ENCODE measurements around the gene LRCH1.

LRCH1 gene

GRCh38 chr13:46530084-46530935 is 22.7 kb upstream of the LRCH1 start:
- in situ Hi-C loops (cut with MboI; ENCODE audit: low pct_unique_long_range_greater_than_20kb, low sequenced_read_pairs), result no loop called here
- no peak for DNase-seq

GRCh38 chr13:46531953-46532352 is 21.0 kb upstream of the LRCH1 start:
- DNase-seq, result no peak
- in situ Hi-C loops (cut with MboI; ENCODE audit: low pct_unique_long_range_greater_than_20kb, low sequenced_read_pairs), result no loop called here

- DNase-seq, result no peak
- in situ Hi-C loops (cut with MboI; ENCODE audit: low pct_unique_long_range_greater_than_20kb, low sequenced_read_pairs), result no loop called here
Observed at GRCh38 chr13:46535002-46535401, 18.0 kb upstream of the LRCH1 start.

DNA sequence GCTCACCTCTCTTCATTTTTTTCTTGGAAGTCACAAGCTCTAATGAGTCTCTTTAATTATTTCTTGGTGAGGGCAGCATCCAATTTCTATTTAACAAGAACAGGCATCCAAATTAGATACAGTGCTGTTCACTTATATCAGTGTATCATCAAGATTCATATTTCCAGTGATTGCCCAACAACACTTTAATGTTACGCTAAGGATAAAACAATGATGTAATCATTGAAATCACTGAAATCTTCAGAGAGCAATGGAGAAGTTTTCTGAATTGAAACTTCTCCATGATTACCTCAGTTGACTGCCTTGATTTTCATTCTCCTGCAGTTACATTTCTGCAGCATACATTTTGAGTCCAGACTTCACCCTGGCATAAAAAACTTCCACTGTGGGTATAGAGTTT is 17.1 kb upstream of the LRCH1 start:
- in situ Hi-C loops (cut with MboI; ENCODE audit: low pct_unique_long_range_greater_than_20kb, low sequenced_read_pairs), result no loop called here
- DNase-seq, result no peak

DNA sequence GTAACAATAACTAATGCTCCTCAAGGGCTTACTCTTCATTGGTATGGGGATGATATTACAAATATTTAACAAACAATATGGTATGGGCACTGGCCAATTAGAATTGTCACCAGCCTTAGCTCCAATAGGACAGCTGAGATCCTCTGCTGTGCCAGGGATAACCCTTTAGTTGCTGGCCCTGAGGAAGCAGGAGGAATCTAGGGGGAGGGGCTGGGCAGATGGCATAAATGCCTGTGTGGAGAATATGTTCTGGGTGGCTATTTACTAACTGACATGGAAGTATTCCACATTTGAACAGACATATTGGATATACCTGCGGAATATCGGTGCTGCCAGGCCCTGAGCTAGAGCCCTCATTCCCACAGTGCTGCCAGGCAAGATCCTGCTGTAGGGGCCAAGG is 16.6 kb upstream of the LRCH1 start:
- DNase-seq, result no peak
- in situ Hi-C loops (cut with MboI; ENCODE audit: low pct_unique_long_range_greater_than_20kb, low sequenced_read_pairs), result no loop called here

DNA sequence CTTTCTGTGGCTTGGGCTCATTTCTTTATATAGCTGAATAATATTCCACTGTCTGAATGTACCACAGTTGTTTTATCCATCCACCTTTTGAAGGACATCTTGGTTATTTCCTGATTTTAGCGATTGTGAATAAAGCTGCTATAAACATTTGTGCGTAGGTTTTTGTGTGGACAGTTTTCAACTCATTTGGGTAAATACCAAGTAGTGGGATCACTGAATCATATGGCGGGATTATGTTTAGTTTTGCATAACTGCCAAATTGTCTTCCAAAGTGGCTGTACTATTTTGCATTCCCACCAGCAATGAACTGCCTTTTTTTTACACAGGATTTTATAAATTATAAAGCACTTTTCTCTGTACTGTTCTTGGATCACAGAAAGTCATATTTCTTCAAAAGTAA is 13.7 kb upstream of the LRCH1 start:
- in situ Hi-C loops (cut with MboI; ENCODE audit: low pct_unique_long_range_greater_than_20kb, low sequenced_read_pairs), result no loop called here
- DNase-seq, result no peak

GRCh38 chr13:46541210-46541609 is 11.8 kb upstream of the LRCH1 start:
- no peak for DNase-seq
- in situ Hi-C loops (cut with MboI; ENCODE audit: low pct_unique_long_range_greater_than_20kb, low sequenced_read_pairs), result no loop called here

DNA sequence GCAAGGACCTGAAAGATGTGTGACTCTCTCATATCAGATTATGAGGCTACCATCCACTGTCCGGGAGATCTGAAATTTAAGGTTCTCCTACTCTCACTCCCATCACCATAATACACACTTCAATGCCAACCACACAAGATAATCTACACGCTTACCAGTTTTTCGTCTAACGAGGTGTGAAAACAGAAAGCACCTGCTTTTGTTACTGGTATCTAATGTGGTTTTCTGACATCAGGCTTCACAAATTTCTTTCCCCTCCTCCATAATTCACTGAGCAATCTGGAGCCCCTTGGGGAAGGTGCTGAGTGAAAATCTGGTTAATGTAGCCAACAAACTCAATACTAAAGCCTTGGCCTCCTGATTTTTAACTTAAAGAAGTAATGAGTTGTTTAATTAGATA is 10.1 kb upstream of the LRCH1 start:
- in situ Hi-C loops (cut with MboI; ENCODE audit: low pct_unique_long_range_greater_than_20kb, low sequenced_read_pairs), result no loop called here
- DNase-seq, result no peak

GRCh38 chr13:46543287-46543686 is 9.7 kb upstream of the LRCH1 start:
- in situ Hi-C loops (cut with MboI; ENCODE audit: low pct_unique_long_range_greater_than_20kb, low sequenced_read_pairs), result no loop called here
- DNase-seq, result no peak

DNA sequence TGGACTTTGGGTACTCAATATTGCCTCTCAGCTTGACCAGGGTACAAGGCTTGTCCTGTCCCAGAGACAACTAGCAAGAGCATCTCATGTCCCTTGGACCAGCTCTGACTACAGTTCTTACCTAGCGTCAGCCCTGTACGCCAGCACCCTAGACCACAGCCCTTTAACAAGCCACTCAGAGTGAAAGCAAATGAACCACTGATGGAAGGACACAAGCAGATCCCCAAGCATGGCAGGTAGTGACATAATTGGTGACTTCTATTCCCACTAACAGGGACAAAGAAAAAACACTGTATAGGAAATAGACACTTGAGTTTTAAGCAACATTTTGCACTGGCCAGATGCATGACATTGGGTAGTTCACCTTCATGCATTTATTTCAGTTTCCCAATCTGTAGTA is 8.8 kb upstream of the LRCH1 start:
- no peak for DNase-seq
- in situ Hi-C loops (cut with MboI; ENCODE audit: low pct_unique_long_range_greater_than_20kb, low sequenced_read_pairs), result no loop called here

DNA sequence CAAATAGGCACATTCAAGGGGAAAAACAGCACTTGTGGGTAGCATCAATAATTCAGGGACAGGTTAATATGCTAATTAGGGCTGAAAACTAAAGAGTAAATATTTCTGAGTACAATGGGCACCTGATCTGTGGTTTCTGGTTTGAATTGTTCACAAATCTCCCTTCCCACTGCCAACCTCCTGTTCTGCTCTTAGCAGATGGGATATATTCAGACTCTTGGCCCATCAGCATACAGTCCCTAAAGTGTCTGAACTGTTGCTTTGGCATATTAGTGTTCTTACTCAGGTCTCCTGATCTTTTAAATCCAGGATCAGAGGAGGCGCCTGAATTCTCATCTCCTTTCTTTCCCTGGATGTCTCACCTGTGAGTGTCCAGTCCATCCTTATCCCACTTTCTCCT is 8.2 kb upstream of the LRCH1 start:
- in situ Hi-C loops (cut with MboI; ENCODE audit: low pct_unique_long_range_greater_than_20kb, low sequenced_read_pairs), result no loop called here
- no peak for DNase-seq

GRCh38 chr13:46546084-46546768 is 6.7 kb upstream of the LRCH1 start:
- DNase-seq, result no peak
- in situ Hi-C loops (cut with MboI; ENCODE audit: low pct_unique_long_range_greater_than_20kb, low sequenced_read_pairs), result no loop called here

GRCh38 chr13:46550822-46551221 is 2.1 kb upstream of the LRCH1 start:
- no peak for DNase-seq
- in situ Hi-C loops (cut with MboI; ENCODE audit: low pct_unique_long_range_greater_than_20kb, low sequenced_read_pairs), result no loop called here

DNA sequence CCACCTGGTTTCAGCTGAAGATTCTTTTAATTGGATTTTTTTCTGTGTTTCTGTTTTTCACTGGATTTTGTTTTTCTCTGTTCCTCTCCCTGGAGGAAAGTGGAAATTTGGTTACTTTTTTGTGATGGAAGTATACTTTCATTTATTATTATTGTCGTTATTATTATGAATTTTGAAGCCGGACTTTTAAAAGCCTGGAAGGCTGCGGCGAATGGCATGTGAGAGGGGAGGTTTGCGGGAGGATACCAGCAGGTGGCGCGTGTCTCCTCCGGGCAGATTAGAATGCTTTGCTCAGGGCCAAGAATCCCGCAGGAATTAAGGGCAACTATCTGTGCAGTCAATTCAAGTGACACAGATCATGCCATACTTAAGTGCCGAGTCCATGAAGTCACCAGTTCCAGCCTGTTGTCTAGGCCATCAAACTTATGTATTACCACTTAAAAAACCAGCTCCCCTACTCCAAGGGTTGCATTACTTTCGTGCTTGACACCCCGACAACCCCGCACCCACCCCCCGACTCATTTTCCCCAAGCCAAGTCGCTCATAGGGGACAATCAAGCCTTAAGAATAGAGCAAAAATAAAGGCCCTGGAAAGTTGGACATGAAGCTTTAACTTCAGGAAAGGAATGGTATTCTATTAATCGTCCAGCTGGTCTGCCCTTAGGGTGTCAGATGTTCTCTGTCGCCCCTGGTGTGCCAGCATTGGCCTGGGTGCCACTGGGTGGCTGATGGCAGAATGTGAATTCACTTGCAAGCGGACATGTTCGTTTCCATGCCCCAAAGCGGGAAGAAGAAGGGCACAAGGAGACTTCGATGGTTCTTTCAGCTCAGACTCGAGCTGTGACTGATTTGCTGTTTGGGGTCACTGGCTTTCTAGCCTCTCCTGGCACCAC is 1.3 kb upstream of the LRCH1 start:
- in situ Hi-C loops (cut with MboI; ENCODE audit: low pct_unique_long_range_greater_than_20kb, low sequenced_read_pairs), result no loop called here
- DNase-seq, result peak; percentile 73

DNA sequence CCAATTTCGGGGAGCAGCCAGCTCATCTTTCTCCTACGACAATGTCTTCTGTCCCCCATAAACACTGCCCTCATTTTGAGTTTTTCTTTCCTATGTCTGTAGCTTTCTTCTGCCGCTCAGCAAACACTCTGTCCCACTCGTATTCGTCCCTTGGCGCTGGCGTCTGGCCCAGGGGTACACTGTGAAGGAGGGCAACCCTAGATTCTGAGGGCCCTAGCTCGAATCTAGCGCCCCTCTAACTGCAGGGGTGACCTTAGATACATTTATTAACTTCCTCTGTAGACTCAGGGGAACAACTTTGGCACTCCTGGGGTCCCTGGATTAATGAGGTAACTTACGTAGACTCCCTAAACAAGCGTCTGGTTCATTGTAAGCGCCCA is 677 bp upstream of the LRCH1 start:
- in situ Hi-C loops (cut with MboI; ENCODE audit: low pct_unique_long_range_greater_than_20kb, low sequenced_read_pairs), result no loop called here
- no peak for DNase-seq

GRCh38 chr13:46553521-46553885 is 533 bp downstream of the LRCH1 start:
- in situ Hi-C loops (cut with MboI; ENCODE audit: low pct_unique_long_range_greater_than_20kb, low sequenced_read_pairs), result no loop called here
- peak; percentile 25 for DNase-seq

DNA sequence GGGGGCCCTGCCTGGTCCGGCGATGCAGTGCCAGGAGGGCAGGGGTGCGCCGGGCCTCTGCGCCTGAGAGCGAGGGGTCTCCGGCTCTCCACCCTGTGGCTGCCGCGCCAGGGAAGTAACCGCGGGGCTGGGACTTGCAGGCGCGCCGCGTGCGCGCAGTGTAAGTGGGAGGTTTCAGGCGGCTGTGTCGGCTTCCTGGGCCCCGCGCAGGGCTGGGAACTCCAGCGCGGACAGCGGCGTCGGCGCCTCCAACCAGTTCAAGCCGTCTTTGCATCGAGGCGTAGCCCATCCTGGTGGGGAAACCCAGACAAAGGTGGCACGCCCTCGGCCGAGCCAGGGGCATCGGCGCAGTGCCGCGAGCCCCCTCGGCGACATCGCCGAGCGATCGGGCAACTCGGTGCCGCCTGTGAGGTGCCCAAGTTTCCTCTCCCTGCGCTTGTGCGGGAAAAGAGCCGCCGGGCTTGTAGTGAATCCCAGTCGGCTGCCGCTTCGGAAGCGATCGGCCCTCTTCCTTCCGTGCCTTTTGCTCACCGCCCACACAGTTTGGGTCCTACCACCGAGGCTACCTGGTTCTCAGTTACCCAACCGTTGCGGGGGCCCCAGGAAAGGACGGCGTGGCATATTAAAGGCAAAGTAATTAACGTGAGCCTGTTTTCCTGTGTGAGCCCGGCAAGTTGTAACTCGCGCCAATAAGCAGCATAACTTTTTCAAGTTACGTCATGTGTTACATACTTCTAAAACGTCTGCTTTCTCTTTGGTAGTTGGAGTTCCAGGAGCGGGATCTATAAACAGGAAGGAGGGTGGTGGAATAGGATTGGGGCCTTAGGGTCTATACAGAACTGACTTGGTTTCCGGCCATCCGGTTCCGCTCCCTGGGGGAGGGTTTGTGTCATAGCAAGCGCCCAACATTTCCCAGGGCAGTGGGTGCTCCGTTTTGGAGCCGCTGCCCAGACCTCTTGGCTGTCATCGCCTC is 1.2 kb downstream of the LRCH1 start:
- in situ Hi-C loops (cut with MboI; ENCODE audit: low pct_unique_long_range_greater_than_20kb, low sequenced_read_pairs), result no loop called here

DNA sequence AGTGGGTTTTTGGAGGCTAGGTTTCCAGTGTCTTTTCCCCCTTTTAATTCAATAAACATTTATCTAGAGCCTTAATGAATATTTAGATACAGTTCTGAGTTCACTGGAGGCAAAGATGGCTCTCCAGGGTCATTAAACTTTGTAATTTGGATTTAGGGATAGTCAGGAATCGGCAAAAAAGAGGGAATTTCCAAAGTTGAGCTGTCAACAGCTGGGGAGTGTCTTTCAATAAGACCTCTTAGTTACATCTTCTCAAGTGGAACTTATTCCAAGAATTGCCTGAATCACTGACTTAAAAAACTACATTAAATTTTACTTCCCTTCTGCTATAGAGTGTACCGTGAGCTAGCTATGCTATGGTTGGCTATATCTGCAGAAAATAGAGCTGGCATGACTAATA is 2.0 kb downstream of the LRCH1 start:
- in situ Hi-C loops (cut with MboI; ENCODE audit: low pct_unique_long_range_greater_than_20kb, low sequenced_read_pairs), result no loop called here
- peak; percentile 24 for DNase-seq

More for the DNA sequence above, 1.2 kb downstream of the LRCH1 start:
- peak; percentile 87 for DNase-seq

Measured in KBM-7 (cell line).